ENCODE data around the gene ADD1. TPM values are rescaled to one million over a fixed set of nuclear protein-coding genes. Genes with fewer than 3 reads are reported as not detected.

The ADD1 gene
- total and polyA plus RNA-seq, 7 donors, result 124 to 224 (median 176) TPM

GRCh38 chr4:2925931-2926860 is 82.6 kb downstream of the ADD1 start:
- no peak for ATAC-seq
- 92 to 93% (median 92%) methylated on average over 41 of the region's 41 CpGs for WGBS, 3 donors
- H3K27me3 ChIP-seq (ENCODE audit: insufficient read depth in 3 of 3, low read length in 2 of 3), result no peaks in the 10 kb centered on the region
- no peak overlapping the region for H3K27ac ChIP-seq
- H3K4me1 ChIP-seq, result peaks cover 14% of the 10 kb centered on the region
- H3K4me3 ChIP-seq, result no peak overlapping the region
- H3K9me3 ChIP-seq, result no peaks in the 10 kb centered on the region
- peaks cover 6 to 90% of the 10 kb centered on the region in 2 donors for H3K36me3 ChIP-seq (ENCODE audit: insufficient read depth in 1 of 2, low read depth in 1 of 2)
- TF ChIP-seq CTCF (IDR thresholded peaks at IDR 0.05), result no peak
- intact Hi-C loops (cut with DNase I), result no loop called here
- DNase-seq, result peak in 1 of 2 donors; percentile 46

GRCh38 chr4:2927016-2927695 is 83.5 kb downstream of the ADD1 start:
- DNase-seq (peak in 1 of 2 donors; percentile 46), ATAC-seq (no peak)
- Histone ChIP-seq H3K27ac (no peak overlapping the region), H3K9me3 (no peaks in the 10 kb centered on the region), H3K4me1 (peaks cover 22% of the 10 kb centered on the region), H3K27me3 (ENCODE audit: insufficient read depth in 3 of 3, low read length in 2 of 3) (no peaks in the 10 kb centered on the region), H3K4me3 (no peak overlapping the region), H3K36me3 (ENCODE audit: insufficient read depth in 1 of 2, low read depth in 1 of 2) (peaks cover 6 to 89% of the 10 kb centered on the region in 2 donors)
- 90 to 92% (median 92%) methylated on average over 18 of the region's 18 CpGs for WGBS, 3 donors
- TF ChIP-seq CTCF (IDR thresholded peaks at IDR 0.05), result no peak
- intact Hi-C loops (cut with DNase I), result no loop called here

GRCh38 chr4:2927696-2928075 is 84.0 kb downstream of the ADD1 start:
- Histone ChIP-seq H3K27me3 (ENCODE audit: insufficient read depth in 3 of 3, low read length in 2 of 3) (no peaks in the 10 kb centered on the region), H3K4me3 (no peak overlapping the region), H3K27ac (no peak overlapping the region), H3K9me3 (no peaks in the 10 kb centered on the region), H3K4me1 (peaks cover 22% of the 10 kb centered on the region), H3K36me3 (ENCODE audit: insufficient read depth in 1 of 2, low read depth in 1 of 2) (peaks cover 6 to 83% of the 10 kb centered on the region in 2 donors)
- peak in 1 of 2 donors; percentile 39 for DNase-seq
- intact Hi-C loops (cut with DNase I), result no loop called here
- no peak for TF ChIP-seq CTCF (IDR thresholded peaks at IDR 0.05)
- no peak for ATAC-seq
- WGBS, 3 donors, result 86 to 94% (median 92%) methylated on average over 12 of the region's 12 CpGs

GRCh38 chr4:2928242-2929176 is 84.9 kb downstream of the ADD1 start:
- no peak overlapping the region for H3K27ac ChIP-seq
- H3K9me3 ChIP-seq, result no peaks in the 10 kb centered on the region
- ATAC-seq, result no peak
- peaks cover 28% of the 10 kb centered on the region for H3K4me1 ChIP-seq
- intact Hi-C loops (cut with DNase I), result no loop called here
- no peak for TF ChIP-seq CTCF (IDR thresholded peaks at IDR 0.05)
- no peak overlapping the region for H3K4me3 ChIP-seq
- DNase-seq, result peak in 1 of 2 donors; percentile 33
- WGBS, 3 donors, result 81 to 86% (median 86%) methylated on average over 32 of the region's 32 CpGs
- H3K27me3 ChIP-seq (ENCODE audit: insufficient read depth in 3 of 3, low read length in 2 of 3), result no peaks in the 10 kb centered on the region
- H3K36me3 ChIP-seq (ENCODE audit: insufficient read depth in 1 of 2, low read depth in 1 of 2), result peaks cover 6 to 75% of the 10 kb centered on the region in 2 donors
